EL (cell line): Measurements from ENCODE around the gene SELENOI.
"Not testable (repeated sequence)": the region's sequence is repeated elsewhere in the genome, so short reads cannot be mapped to it uniquely, and the experiment has no call there.

Experiments
- DNase-seq: peaks from one replicate; pipeline ENCODE4 v3.0.0-alpha.2; 2016

SELENOI gene

DNA sequence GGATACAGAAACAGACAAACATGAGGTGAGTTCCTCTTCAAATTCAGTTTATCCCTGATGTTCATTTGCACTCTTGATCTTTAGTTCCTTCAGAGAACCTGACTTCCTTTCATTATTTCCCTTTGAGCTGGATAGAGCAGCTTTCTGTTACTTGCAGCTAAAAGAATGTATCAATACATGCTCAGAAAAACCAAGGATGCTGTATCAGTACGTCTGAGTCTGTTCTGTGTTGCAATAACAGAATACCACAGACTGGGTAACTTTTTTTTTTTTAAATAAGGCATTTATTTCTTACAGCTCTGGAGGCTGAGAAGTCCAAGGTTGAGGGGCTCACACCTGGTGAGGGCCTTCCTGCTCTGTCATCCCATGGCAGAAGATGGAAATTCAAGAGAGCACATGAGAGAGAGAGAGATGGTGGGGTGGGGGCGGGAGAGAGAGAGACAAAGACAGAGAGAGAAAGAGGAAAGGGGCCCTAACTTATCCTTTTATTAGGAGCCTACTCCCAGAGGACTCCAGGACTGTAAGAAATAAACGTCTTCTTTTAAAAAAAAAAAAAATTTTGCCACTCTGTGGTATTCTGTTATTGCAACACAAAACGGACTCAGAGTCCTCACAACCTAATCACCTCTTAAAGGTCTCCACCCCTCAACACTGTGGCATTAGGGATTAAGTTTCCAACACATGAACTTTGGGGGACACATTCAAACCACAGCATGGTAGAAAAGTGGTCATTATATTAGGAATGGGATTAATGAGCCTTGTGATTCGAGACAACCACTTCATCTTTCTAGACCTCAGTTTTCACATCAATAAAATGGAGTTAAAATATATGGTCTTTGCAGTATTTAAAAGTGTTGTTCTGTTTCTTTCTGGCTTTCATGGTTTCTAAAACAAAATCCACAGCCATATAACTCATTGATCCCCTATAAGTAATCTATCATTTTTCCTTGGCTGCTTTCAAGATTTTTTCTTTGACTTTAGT is 18.4 kb upstream of the SELENOI start:
- no peak for DNase-seq

DNA sequence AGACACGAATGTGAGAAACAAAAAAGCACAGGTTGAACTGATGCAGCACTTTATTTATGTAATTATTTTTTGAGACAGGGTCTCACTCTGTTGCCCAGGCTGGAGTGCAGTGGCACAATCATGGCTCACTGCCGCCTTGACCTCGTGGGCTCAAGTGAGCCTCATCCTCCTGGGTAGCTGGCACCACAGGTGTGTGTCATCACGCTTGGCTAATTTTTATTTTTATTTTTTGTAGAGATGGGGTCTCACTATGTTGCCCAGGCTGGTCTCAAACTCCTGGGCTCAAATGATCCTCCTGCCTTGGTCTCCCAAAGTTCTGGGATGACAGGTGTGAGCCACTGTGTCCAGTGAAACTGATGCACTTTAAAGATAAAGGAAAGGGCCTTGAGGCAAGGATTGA is 16.9 kb upstream of the SELENOI start:
- not testable (repeated sequence) for DNase-seq

- peak; percentile 84 for DNase-seq
These were observed 15.8 kb upstream of the SELENOI start for GRCh38 chr2:26330114-26330549.

DNA sequence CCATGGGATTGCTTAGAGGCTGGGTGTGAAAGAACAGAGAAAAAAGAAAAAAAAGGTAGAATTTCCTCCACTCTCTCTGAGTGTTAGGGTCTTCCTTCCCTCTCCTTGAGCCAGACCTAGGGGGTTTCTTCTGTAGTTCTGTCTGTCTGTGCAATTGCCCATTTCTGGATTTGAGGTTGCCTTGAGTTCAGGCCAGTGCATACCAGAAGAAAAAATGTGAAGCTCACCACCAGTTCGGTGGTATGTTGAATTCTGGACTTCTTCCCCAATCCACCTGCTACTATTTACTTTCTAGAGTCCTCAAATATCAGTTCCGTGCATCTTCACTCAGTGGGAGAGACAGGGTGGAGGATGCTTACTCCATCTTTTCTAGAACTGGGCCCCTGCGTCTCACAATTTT is 15.3 kb upstream of the SELENOI start:
- no peak for DNase-seq

- DNase-seq, result not testable (repeated sequence)
These were observed 14.6 kb upstream of the SELENOI start for GRCh38 chr2:26331321-26331720.

GRCh38 chr2:26333293-26333692 is 12.7 kb upstream of the SELENOI start:
- no peak for DNase-seq

DNA sequence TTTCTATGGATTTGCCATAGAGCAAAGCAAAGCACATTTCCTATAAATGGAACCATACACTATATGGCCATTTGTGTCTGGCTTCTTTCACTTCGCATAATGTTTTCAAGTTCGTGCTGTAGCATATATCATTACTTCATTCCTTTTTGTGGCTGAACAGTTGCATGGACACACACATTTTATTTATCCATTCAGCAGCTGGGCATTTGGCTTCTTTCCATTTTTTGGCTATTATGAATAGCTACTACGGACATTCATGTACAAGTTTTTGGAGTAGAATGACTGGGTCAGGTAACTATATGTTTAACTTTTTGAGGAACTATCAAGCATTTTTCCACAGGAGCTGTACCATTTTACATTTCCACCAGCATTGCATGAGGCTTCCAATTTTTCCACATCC is 10.7 kb upstream of the SELENOI start:
- DNase-seq, result no peak

- DNase-seq, result no peak
These were observed 9.2 kb upstream of the SELENOI start for GRCh38 chr2:26336719-26337118.

- no peak for DNase-seq
These were observed 8.6 kb upstream of the SELENOI start for GRCh38 chr2:26337298-26337697.

DNA sequence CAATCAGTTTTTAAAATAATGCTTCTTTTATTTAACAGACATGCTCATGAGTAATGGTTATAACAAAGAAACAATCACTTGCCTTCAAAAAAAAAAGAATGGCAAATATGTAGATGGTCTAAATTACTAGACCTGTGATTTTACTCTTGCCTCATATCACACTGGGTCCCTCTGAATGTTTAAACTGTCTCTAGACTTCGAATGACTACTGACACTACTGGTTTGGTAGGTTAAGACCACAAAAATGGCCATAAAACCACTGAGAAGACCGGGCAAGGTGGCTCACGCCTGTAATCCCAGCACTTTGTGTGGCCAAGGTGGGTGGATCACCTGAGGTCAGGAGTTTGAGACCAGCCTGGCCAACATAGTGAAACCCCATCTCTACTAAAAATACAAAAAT is 5.1 kb upstream of the SELENOI start:
- DNase-seq, result no peak

GRCh38 chr2:26344581-26345282 is 1.2 kb upstream of the SELENOI start:
- DNase-seq, result peak; percentile 51

- DNase-seq, result no peak
These were observed 729 bp upstream of the SELENOI start for GRCh38 chr2:26345283-26345544.

- DNase-seq, result peak; percentile 58
These were observed 611 bp downstream of the SELENOI start, which contains the start of gene ADGRF3 for GRCh38 chr2:26346454-26347053. TSS of gene ADGRF3 (minus strand) at chr2:26346789. CDS start at chr2:26346234, 555 bp downstream.

DNA sequence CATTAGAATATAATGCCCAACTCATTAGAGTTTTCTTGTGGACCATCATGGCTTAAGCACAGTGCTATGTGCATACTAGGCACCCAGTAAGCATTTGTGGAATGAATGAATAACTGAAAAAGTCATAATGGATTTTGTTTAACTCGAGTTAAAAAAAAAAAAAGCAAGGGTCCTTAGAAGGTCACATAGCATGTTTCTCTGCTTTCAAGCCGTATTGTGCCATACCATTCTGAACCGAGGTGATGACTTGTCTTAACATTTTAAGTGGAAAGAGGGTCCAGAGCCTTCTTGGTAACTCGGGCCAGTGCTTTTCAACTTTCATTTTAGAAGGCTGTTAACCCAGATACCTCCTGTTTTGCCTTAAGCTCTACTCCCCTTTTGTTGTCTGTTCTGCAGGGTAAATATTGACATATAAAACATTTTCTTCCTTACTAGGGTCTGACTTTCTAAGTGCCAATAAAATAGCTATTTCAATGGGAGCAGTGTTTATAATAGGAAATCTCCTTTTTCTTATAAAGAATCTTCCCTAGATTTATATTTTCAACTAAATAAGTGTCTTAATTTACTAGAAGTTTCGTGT is 1.4 kb downstream of the SELENOI start:
- DNase-seq, result peak; percentile 26

- DNase-seq, result no peak
These were observed 3.7 kb downstream of the SELENOI start for GRCh38 chr2:26349690-26350089.

DNA sequence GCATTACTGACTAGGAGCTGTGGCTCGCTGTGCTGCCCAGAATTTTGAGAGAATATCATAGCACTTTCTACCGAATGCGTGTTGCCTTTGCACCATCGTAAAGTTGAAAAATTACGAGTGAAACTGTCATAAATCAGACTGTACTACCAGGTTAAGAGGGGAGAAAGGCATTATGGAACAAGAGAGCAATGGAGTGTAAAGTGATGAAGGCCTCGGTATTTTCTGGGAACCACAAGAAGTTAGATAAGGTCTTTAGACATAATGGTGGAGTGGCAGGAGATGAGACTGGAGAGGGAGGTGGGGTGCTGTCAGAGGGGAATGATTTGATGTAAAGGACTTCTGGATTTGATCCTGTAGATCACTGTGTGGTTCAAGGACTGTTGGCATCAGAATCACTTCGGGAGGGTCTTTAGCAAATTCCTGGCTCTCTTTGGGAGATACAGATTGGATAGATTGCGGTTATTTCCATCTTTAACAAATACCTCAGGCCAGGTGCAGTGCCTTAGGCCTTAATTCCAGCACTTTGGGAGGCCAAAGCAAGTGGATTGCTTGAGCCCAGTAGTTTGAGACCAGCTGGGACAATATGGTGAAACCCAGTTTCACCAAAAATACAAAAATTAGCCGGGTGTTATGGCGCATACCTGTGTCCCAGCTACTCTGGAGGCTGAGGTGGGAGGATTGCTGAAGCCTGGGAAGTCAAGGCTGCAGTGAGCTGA is 5.6 kb downstream of the SELENOI start:
- DNase-seq, result no peak

GRCh38 chr2:26352892-26353291 is 6.9 kb downstream of the SELENOI start:
- peak; percentile 51 for DNase-seq

DNA sequence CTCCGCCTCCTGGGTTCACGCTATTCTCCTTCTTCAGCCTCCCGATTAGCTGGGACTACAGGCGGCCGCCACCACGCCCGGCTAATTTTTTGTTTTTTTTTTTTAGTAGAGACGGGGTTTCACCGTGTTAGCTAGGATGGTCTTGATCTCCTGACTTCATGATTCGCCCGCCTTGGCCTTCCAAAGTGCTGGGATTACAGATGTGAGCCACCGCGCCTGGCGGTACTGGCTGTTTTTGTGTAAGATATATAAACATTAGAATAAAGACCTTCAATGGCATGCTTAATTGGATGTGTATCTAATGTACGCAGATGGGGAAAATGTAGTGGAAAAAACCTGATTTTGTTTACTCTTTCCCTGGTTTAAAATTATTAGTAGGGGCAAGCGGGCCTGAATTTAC is 8.5 kb downstream of the SELENOI start:
- not testable (repeated sequence) for DNase-seq

- peak; percentile 90 for DNase-seq
These were observed 9.4 kb downstream of the SELENOI start for GRCh38 chr2:26355038-26355995.

GRCh38 chr2:26356111-26356510 is 10.2 kb downstream of the SELENOI start:
- no peak for DNase-seq

GRCh38 chr2:26356771-26357170 is 10.8 kb downstream of the SELENOI start:
- no peak for DNase-seq
